SH-SY5Y (cell line): ENCODE data around the gene DNM2.

Experiments used
- GATA2 ChIP-seq: IDR thresholded peaks from 2 replicates; pipeline ENCODE4 v1.6.1; 2011; ENCODE audit warnings: mild to moderate bottlenecking, low read depth, low read length
- GATA3 ChIP-seq: IDR thresholded peaks from 2 replicates; pipeline ENCODE4 v1.6.1; 2011; ENCODE audit warnings: low read depth, mild to moderate bottlenecking, low read length, moderate library complexity

DNA sequence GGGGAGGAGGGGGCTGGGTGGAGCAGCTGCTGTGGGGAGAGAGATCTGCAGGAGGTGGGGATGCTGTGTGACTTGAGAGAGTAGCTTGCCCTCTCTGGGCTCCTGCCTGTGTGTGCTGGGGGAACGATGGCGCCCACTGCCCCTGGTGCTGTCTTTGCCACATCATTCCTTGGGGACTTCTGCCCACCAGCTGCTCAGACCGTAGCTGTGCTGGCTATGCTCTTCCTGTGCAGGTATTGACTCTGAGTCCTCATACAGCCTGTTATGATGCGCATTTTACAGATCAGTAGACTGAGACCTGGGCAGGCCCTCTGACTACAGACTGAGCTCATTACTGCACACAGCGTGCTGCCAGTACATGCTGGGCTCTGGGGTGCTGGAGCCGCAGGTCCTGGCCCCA is 51.1 kb downstream of the DNM2 start:
- no peak for TF ChIP-seq GATA2
- no peak for TF ChIP-seq GATA3
